PC-9 (cell line): ENCODE measurements around the gene MBP. TPM values are rescaled to one million over a fixed set of nuclear protein-coding genes. Genes with fewer than 3 reads are reported as not detected.

Experiments
- BruUV-seq: library from RNA; stranded (reverse); fragments of 400-500 nt; replicated peaks from 2 replicates; lab custom pipeline; 2021; lab: Mats Ljungman, UMichigan
- CTCF ChIA-PET: fragments of 300-600 bp; sonication (Branson Sonifier 250); formaldehyde crosslinking; loops from one replicate; lab custom pipeline; 2022; ENCODE audit warnings: antibody characterized with exemption; lab: Charles Lee
- POLR2A ChIA-PET: fragments of 300-600 bp; sonication (Branson Sonifier 250); formaldehyde crosslinking; loops from one replicate; lab custom pipeline; 2022; ENCODE audit warnings: antibody characterized with exemption; ENCODE audit not compliant: unreplicated experiment; lab: Charles Lee
- DNase-seq, 2 experiments: peaks; one replicate each; pipeline versions ENCODE4 v3.0.0 to v3.0.0-alpha.2; 2015 to 2022; ENCODE audit warnings: mixed read lengths in 1 of 2
- H2AFZ ChIP-seq: fragments of 200-600 bp; sonication (generic); 2 replicates; pipeline ENCODE4 v1.8.1; 2017; ENCODE audit warnings: antibody characterized with exemption
- H3F3A ChIP-seq: fragments of 200-600 bp; sonication (generic); 2 replicates; pipeline ENCODE4 v1.8.1; 2017; ENCODE audit warnings: antibody characterized with exemption, mild to moderate bottlenecking, low read depth; ENCODE audit not compliant: insufficient read depth
- H3K27ac ChIP-seq: fragments of 200-600 bp; sonication (generic); 2 replicates; pipeline ENCODE4 v1.6.1; 2016; ENCODE audit warnings: mixed run types
- H3K27me3 ChIP-seq: fragments of 200-600 bp; sonication (generic); 2 replicates; pipeline ENCODE4 v1.6.1; 2016; ENCODE audit warnings: low read depth, mixed run types; ENCODE audit not compliant: insufficient read depth
- H3K36me3 ChIP-seq: fragments of 200-600 bp; sonication (generic); 2 replicates; pipeline ENCODE4 v1.6.1; 2016; ENCODE audit warnings: low read depth, mixed run types
- H3K4me1 ChIP-seq: fragments of 200-600 bp; sonication (generic); replicated peaks from 2 replicates; pipeline ENCODE4 v1.6.1; 2016; ENCODE audit warnings: mixed run types; ENCODE audit not compliant: insufficient read depth
- H3K4me2 ChIP-seq: fragments of 200-600 bp; sonication (generic); 2 replicates; pipeline ENCODE4 v1.6.1; 2017; ENCODE audit warnings: mixed run types
- H3K4me3 ChIP-seq: fragments of 200-600 bp; sonication (generic); 2 replicates; pipeline ENCODE4 v1.6.1; 2016; ENCODE audit warnings: mixed run types
- H3K79me2 ChIP-seq: fragments of 200-600 bp; sonication (generic); 2 replicates; pipeline ENCODE4 v1.6.1; 2017; ENCODE audit warnings: low read depth, mixed run types
- H3K9me2 ChIP-seq: fragments of 200-600 bp; sonication (generic); 2 replicates; pipeline ENCODE4 v1.8.1; 2017; ENCODE audit warnings: mild to moderate bottlenecking; ENCODE audit not compliant: insufficient read depth
- H3K9me3 ChIP-seq: fragments of 200-600 bp; sonication (generic); 2 replicates; pipeline ENCODE4 v1.8.1; 2016; ENCODE audit warnings: low read depth; ENCODE audit not compliant: insufficient read depth
- H4K20me1 ChIP-seq: fragments of 200-600 bp; sonication (generic); 2 replicates; pipeline ENCODE4 v1.8.1; 2017; ENCODE audit not compliant: insufficient read depth
- CTCF ChIP-seq: fragments of 200-600 bp; sonication (generic); conservative IDR thresholded peaks from 2 replicates; pipeline ENCODE4 v1.6.1; 2017; ENCODE audit warnings: mixed run types, antibody characterized with exemption, mild to moderate bottlenecking, moderate library complexity
- EZH2 ChIP-seq: fragments of 200-600 bp; sonication (generic); IDR thresholded peaks from 2 replicates; pipeline ENCODE4 v1.8.0; 2017; ENCODE audit warnings: antibody characterized with exemption, low read depth
- intact Hi-C: fragments of 100-400 bp; cut with micrococcal nuclease; formaldehyde crosslinking; loops from one replicate; pipeline ENCODE4 v1.10.0; 2022; ENCODE audit not compliant: unreplicated experiment
- total RNA-seq: library from RNA; stranded (reverse); gene quantifications from 2 replicates; pipeline ENCODE4 v1.2.3, GENCODE V29; 2021

Gene MBP
- total RNA-seq, 1 experiment from 2014 or later, result 37.9 TPM

GRCh38 chr18:77079088-77079487, 53.5 kb downstream of the MBP start:
- peaks cover 77% of the 10 kb centered on the region for H3K79me2 ChIP-seq
- intact Hi-C loops, result no loop called here
- TF ChIP-seq CTCF (no peak), EZH2 (no peak)
- BruUV-seq, result no TSS peak
- no peak overlapping the region for H2AFZ ChIP-seq
- H4K20me1 ChIP-seq, result no peaks in the 10 kb centered on the region; the same call in 1 of the 2 replicates
- H3K9me2 ChIP-seq, result no peaks in the 10 kb centered on the region
- DNase-seq, result no peak
- no peaks in the 10 kb centered on the region; the same call in 1 of the 2 replicates for H3F3A ChIP-seq
- no peaks in the 10 kb centered on the region for H3K9me3 ChIP-seq
- no peak overlapping the region for H3K27ac ChIP-seq
- no peak overlapping the region for H3K4me3 ChIP-seq
- H3K27me3 ChIP-seq, result no peaks in the 10 kb centered on the region
- ChIA-PET CTCF (interaction anchor here (0.6 kb wide), 1 partner anchor 147 kb away, joined by 3 read pairs; no protein-coding TSS in a partner anchor), POLR2A (no interaction called here)
- peaks cover 9% of the 10 kb centered on the region; the same call in 1 of the 2 replicates for H3K36me3 ChIP-seq
- no peak overlapping the region for H3K4me2 ChIP-seq
- H3K4me1 ChIP-seq, result 0 out of 2 replicates have a peak, but pooled peaks cover 5% of the 10 kb centered on the region

GRCh38 chr18:77078690-77079070, 53.9 kb downstream of the MBP start:
- Histone ChIP-seq H3K4me2 (no peak overlapping the region), H3K27ac (no peak overlapping the region), H3K27me3 (no peaks in the 10 kb centered on the region), H3K9me3 (no peaks in the 10 kb centered on the region), H3F3A (no peaks in the 10 kb centered on the region; the same call in 1 of the 2 replicates), H3K4me1 (0 out of 2 replicates have a peak, but pooled peaks cover 6% of the 10 kb centered on the region), H3K4me3 (no peak overlapping the region), H3K36me3 (peaks cover 9% of the 10 kb centered on the region; the same call in 1 of the 2 replicates), H4K20me1 (no peaks in the 10 kb centered on the region; the same call in 1 of the 2 replicates), H3K79me2 (peaks cover 77% of the 10 kb centered on the region), H3K9me2 (no peaks in the 10 kb centered on the region), H2AFZ (no peak overlapping the region)
- intact Hi-C loops, result no loop called here
- POLR2A ChIA-PET, result no interaction called here
- CTCF ChIA-PET, result interaction anchor here (0.6 kb wide), 1 partner anchor 147 kb away, joined by 3 read pairs; no protein-coding TSS in a partner anchor
- no TSS peak for BruUV-seq
- TF ChIP-seq CTCF, result no peak
- TF ChIP-seq EZH2, result no peak
- DNase-seq, result no peak

GRCh38 chr18:77077941-77078689, 54.5 kb downstream of the MBP start:
- H3K9me2 ChIP-seq, result no peaks in the 10 kb centered on the region
- peaks cover 6% of the 10 kb centered on the region; the same call in 1 of the 2 replicates for H3K36me3 ChIP-seq
- no TSS peak for BruUV-seq
- 0 out of 2 replicates have a peak, but pooled peaks cover 12% of the 10 kb centered on the region for H3K4me1 ChIP-seq
- peaks cover 77% of the 10 kb centered on the region for H3K79me2 ChIP-seq
- no peaks in the 10 kb centered on the region for H3K27me3 ChIP-seq
- H4K20me1 ChIP-seq, result no peaks in the 10 kb centered on the region
- intact Hi-C loops, result no loop called here
- no peaks in the 10 kb centered on the region for H3K9me3 ChIP-seq
- DNase-seq, result no peak
- POLR2A ChIA-PET, result interaction anchor here (0.6 kb wide), 1 partner anchor 104 kb away, joined by 3 read pairs; no protein-coding TSS in a partner anchor
- no peak overlapping the region for H3K4me3 ChIP-seq
- CTCF ChIA-PET, result interaction anchor here (0.6 kb wide), 1 partner anchor 148 kb away, joined by 3 read pairs; no protein-coding TSS in a partner anchor
- no peak overlapping the region for H3K4me2 ChIP-seq
- no peak for TF ChIP-seq CTCF
- no peak for TF ChIP-seq EZH2
- no peak overlapping the region for H2AFZ ChIP-seq
- H3F3A ChIP-seq, result peaks cover 4% of the 10 kb centered on the region; the same call in 1 of the 2 replicates
- H3K27ac ChIP-seq, result no peak overlapping the region
